Activated CD4-positive, alpha-beta T cell treated with anti-CD3 and anti-CD28 coated beads, Interleukin-2, amount 10 ng/mL, durations not matched to agents 24 days and 14 days (primary cell): ENCODE measurements around the gene EDDM13. TPM values are rescaled to one million over a fixed set of nuclear protein-coding genes. Genes with fewer than 3 reads are reported as not detected.

Source experiments
- DNase-seq: peaks from one replicate; pipeline ENCODE4 v3.0.0; 2022
- H3K27ac Mint-ChIP-seq: one replicate; pipeline ENCODE4 v1.8.0; 2022; ENCODE audit warnings: mild to moderate bottlenecking, mixed read lengths
- H3K27me3 Mint-ChIP-seq: one replicate; pipeline ENCODE4 v1.8.0; 2022; ENCODE audit warnings: mixed read lengths
- H3K36me3 Mint-ChIP-seq: one replicate; pipeline ENCODE4 v1.8.0; 2022; ENCODE audit warnings: low read depth, mild to moderate bottlenecking, mixed read lengths
- H3K4me1 Mint-ChIP-seq: one replicate; pipeline ENCODE4 v1.8.0; 2021; ENCODE audit warnings: mixed read lengths
- H3K4me3 Mint-ChIP-seq: one replicate; pipeline ENCODE4 v1.8.0; 2022; ENCODE audit warnings: mild to moderate bottlenecking, moderate library complexity, mixed read lengths
- H3K9me3 Mint-ChIP-seq: one replicate; pipeline ENCODE4 v1.8.0; 2021; ENCODE audit warnings: mixed read lengths
- intact Hi-C: fragments of 100-400 bp; cut with micrococcal nuclease; formaldehyde crosslinking; loops from one replicate; pipeline ENCODE4 v1.15.1; 2023
- total RNA-seq: library from RNA; stranded (reverse); gene quantifications from 2 replicates; pipeline ENCODE4 v1.2.3, GENCODE V29; 2022

The EDDM13 gene
- total RNA-seq, 1 donor from 2014 or later: 0.98 TPM

GRCh38 chr19:56355517-56355916 is 83.0 kb downstream of the EDDM13 start:
- Mint-ChIP-seq H3K9me3 (peaks cover 15% of the 10 kb centered on the region), H3K27me3 (no peaks in the 10 kb centered on the region), H3K36me3 (no peaks in the 10 kb centered on the region), H3K4me1 (no peaks in the 10 kb centered on the region), H3K27ac (no peak overlapping the region), H3K4me3 (no peak overlapping the region)
- DNase-seq: no peak
- intact Hi-C loops: no loop called here

GRCh38 chr19:56356944-56357343 is 84.4 kb downstream of the EDDM13 start:
- H3K4me1 Mint-ChIP-seq: no peaks in the 10 kb centered on the region
- DNase-seq: no peak
- intact Hi-C loops: no loop called here
- H3K9me3 Mint-ChIP-seq: peaks cover 18% of the 10 kb centered on the region
- H3K36me3 Mint-ChIP-seq: no peaks in the 10 kb centered on the region
- no peaks in the 10 kb centered on the region for H3K27me3 Mint-ChIP-seq
- H3K4me3 Mint-ChIP-seq: no peak overlapping the region
- no peak overlapping the region for H3K27ac Mint-ChIP-seq

Other genes starting within 250 kb of the EDDM13 start
- 36.4 and 37.0 TPM in 2 replicates for gene ZNF787, start 151.5 kb upstream of the EDDM13 start, total RNA-seq
- gene ZNF444, start 131.5 kb upstream of the EDDM13 start, total RNA-seq: 35.5 and 35.7 TPM in 2 replicates
- not detected in 2 replicates for gene GALP, start 96.7 kb upstream of the EDDM13 start, total RNA-seq
- gene ZSCAN5B, start 75.0 kb upstream of the EDDM13 start, total RNA-seq: not detected in 2 replicates
- not detected in 2 replicates for gene ZSCAN5C, start 70.5 kb upstream of the EDDM13 start, total RNA-seq
- gene ZSCAN5A, start 42.1 kb downstream of the EDDM13 start, total RNA-seq: 6.9 and 10.8 TPM in 2 replicates
- 1.0 and 2.1 TPM in 2 replicates for gene ZNF582, start 120.8 kb downstream of the EDDM13 start, total RNA-seq
- 1.9 and 2.0 TPM in 2 replicates for gene ZNF583, start 131.6 kb downstream of the EDDM13 start, total RNA-seq
- gene ZNF667, start 204.6 kb downstream of the EDDM13 start, total RNA-seq: not detected in 2 replicates
- 0.09 and 0.19 TPM in 2 replicates for gene ZNF471, start 235.1 kb downstream of the EDDM13 start, total RNA-seq